B cell (primary cell): ENCODE measurements around the gene GON4L.

Source experiments
- CTCF ChIP-seq: fragments of 200-600 bp; IDR thresholded peaks from one replicate; pipeline ENCODE4 v1.8.0; 2022; ENCODE audit warnings: antibody characterized with exemption, mild to moderate bottlenecking
- EZH2 ChIP-seq: IDR thresholded peaks from 2 replicates; pipeline ENCODE4 v1.6.1; 2012; ENCODE audit warnings: borderline replicate concordance, low read depth, mild to moderate bottlenecking, moderate library complexity, low read length; ENCODE audit not compliant: insufficient read depth, poor library complexity, severe bottlenecking

GRCh38 chr1:155801149-155801548, 55.9 kb downstream of the GON4L start:
- TF ChIP-seq CTCF (no peak), EZH2 (no peak)
